ENCODE data around the gene PRPF8.
"Not testable (repeated sequence)": the region's sequence is repeated elsewhere in the genome, so short reads cannot be mapped to it uniquely, and the experiment has no call there.

PRPF8 gene

GRCh38 chr17:1676401-1676800, 8.3 kb downstream of the PRPF8 start:
- DNase-seq (ENCODE audit: low read depth) = no peak
- H3K4me3 ChIP-seq (ENCODE audit: low read length) = no peak overlapping the region
- TF ChIP-seq, protein P1, sequence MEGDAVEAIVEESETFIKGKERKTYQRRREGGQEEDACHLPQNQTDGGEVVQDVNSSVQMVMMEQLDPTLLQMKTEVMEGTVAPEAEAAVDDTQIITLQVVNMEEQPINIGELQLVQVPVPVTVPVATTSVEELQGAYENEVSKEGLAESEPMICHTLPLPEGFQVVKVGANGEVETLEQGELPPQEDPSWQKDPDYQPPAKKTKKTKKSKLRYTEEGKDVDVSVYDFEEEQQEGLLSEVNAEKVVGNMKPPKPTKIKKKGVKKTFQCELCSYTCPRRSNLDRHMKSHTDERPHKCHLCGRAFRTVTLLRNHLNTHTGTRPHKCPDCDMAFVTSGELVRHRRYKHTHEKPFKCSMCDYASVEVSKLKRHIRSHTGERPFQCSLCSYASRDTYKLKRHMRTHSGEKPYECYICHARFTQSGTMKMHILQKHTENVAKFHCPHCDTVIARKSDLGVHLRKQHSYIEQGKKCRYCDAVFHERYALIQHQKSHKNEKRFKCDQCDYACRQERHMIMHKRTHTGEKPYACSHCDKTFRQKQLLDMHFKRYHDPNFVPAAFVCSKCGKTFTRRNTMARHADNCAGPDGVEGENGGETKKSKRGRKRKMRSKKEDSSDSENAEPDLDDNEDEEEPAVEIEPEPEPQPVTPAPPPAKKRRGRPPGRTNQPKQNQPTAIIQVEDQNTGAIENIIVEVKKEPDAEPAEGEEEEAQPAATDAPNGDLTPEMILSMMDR (conservative IDR thresholded peaks at IDR 0.05; ENCODE audit: low read depth, low read length) = no peak

DNA sequence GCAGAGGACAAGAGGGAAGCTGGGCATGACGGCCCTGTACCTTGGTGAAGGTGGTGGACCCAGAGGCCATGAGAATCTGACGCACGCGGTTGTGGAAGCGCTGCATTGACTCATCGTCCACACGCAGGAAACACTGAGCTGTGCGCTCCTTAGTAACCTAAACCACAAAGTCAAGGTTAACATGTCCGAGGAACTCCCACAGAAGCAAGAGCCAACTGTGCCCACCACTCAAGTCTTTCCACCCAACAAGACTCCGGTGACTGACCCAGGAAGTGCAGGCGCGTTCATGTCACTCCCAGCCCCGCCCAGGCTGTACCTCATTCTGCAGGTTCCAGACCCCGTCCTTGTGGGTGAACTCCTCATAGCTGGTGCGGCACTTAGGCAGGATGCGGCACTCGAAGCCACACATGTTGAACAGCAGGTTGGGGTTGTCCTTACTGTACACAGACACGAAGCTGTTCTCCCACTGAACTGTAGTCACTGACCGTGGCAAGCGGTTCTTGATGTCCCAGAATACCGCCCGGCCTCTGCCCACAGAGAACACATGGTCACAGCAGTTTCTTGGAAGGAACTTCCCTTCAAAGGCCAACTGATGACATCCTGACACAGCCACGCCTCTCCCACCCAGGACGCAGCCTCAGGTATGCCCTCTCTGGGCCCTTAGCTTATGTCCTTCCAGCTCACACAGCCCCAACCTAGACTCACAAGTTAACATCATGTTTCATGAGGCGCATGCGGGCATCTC, 11.5 kb downstream of the PRPF8 start:
- H3K4me3 ChIP-seq (ENCODE audit: low read length) = no peak overlapping the region
- DNase-seq (ENCODE audit: low read depth) = no peak
- TF ChIP-seq, protein P1 (conservative IDR thresholded peaks at IDR 0.05; ENCODE audit: low read depth, low read length) = no peak

- not testable (repeated sequence) for DNase-seq (ENCODE audit: low read depth); H3K4me3 ChIP-seq (ENCODE audit: low read length)
These were observed 20.7 kb downstream of the PRPF8 start for GRCh38 chr17:1663934-1664333.

DNA sequence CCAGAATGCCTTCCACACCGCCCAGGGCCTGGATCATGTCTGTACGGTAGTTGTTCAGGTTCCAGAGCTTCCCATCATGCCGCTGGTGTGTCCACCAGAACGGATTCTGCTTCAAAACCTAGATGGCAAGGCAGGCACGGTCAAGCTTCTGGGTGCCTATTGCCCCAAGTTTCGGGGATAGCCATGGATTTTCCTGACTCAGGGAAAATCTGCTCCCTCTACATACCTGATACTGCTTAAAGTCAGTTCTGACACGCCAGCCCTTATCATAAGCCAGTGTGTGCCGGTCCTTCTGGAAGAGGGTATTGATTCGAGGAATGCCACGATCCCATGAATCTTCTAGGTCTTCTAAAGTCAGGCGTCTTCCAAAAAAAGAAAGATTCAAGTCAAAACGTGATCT, 23.6 kb downstream of the PRPF8 start:
- TF ChIP-seq, protein P1 (conservative IDR thresholded peaks at IDR 0.05; ENCODE audit: low read depth, low read length) = no peak
- no peak for DNase-seq (ENCODE audit: low read depth)
- H3K4me3 ChIP-seq (ENCODE audit: low read length) = no peak overlapping the region

GRCh38 chr17:1658100-1658499, 26.6 kb downstream of the PRPF8 start:
- DNase-seq (ENCODE audit: low read depth) = no peak
- TF ChIP-seq, protein P1 (conservative IDR thresholded peaks at IDR 0.05; ENCODE audit: low read depth, low read length) = no peak
- no peak overlapping the region for H3K4me3 ChIP-seq (ENCODE audit: low read length)

DNA sequence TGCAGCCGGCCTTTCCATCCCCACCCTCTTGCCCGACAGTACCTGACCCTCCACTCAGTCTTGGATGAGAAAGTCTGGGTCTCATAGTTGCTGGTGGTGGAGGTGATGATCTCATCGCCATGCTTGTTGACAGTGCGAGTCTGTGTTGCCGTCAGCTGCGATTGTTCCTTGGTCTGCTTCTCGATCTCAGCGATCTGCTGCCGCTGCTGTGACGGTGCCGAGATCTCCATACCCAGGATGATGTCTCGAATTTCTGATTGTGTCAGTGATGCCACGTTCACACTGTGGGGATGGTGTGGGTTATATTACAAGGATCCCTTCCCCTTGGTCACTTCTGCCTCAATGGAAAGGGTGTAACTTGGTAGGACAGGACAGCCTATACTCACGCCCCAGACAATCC, 30.9 kb downstream of the PRPF8 start:
- TF ChIP-seq, protein P1 (conservative IDR thresholded peaks at IDR 0.05; ENCODE audit: low read depth, low read length) = no peak
- H3K4me3 ChIP-seq (ENCODE audit: low read length) = no peak overlapping the region
- no peak for DNase-seq (ENCODE audit: low read depth)

DNA sequence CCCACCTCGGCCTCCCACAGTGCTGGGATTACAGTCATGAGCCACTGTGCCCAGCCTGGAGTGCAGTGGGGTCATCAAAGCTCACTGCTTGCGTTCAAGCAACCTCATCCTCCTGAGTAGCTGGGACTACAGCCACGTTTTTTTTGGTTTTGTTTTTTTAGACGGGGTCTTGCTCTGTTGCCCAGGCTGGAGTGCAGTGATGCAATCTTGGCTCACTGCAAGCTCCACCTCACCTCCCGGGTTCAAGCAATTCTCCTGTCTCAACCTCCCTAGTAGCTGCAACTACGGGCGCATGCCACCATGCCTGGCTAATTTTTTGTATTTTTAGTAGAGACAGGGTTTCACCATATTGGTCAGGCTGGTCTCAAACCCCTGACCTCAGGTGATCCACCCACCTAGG, 31.9 kb downstream of the PRPF8 start:
- not testable (repeated sequence) for DNase-seq (ENCODE audit: low read depth); H3K4me3 ChIP-seq (ENCODE audit: low read length)

DNA sequence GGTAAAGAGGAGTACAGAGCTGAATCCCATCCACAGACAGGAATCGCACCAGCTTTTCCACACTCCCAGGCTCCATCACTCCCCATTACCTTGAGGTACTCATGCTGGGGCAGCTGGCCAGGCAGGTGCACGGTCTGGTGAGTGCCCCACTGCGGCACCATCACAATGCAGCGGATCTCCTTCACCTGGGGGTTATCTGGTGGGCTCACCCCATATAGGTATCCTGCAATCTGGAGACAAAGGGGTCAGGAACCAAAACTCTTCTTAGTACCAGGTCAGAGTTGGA, 33.2 kb downstream of the PRPF8 start:
- H3K4me3 ChIP-seq (ENCODE audit: low read length) = no peak overlapping the region
- TF ChIP-seq, protein P1 (conservative IDR thresholded peaks at IDR 0.05; ENCODE audit: low read depth, low read length) = no peak
- no peak for DNase-seq (ENCODE audit: low read depth)

Measured in retinal pigment epithelial cell (primary cell).